Adrenal gland (tissue), 12 donors: ENCODE measurements around the gene RELN. TPM values are rescaled to one million over a fixed set of nuclear protein-coding genes. Genes with fewer than 3 reads are reported as not detected.

Source experiments
- DNase-seq, 7 donors: peaks; one replicate each; pipeline ENCODE4 v3.0.0-alpha.2; 2019 to 2020
- H3K27ac ChIP-seq, 5 donors: fragments of 200-600 bp; sonication (generic) in 4 of 5; 1 replicate in 3 of 5; 2 replicates in 2 of 5; pipeline versions ENCODE4 v1.5.1 to v1.8.0; 2016 to 2020; ENCODE audit warnings: mild to moderate bottlenecking in 1 of 5
- H3K27me3 ChIP-seq: fragments of 200-600 bp; 2 replicates; pipeline ENCODE4 v1.8.0; 2021
- H3K36me3 ChIP-seq, 2 donors: fragments of 200-600 bp; replicated peaks in 1 of 2; 1 replicate in 1 of 2; 2 replicates in 1 of 2; pipeline versions ENCODE4 v1.5.1 to v1.8.0; 2018 to 2022
- H3K4me1 ChIP-seq, 2 donors: fragments of 200-600 bp; replicated peaks in 1 of 2; 1 replicate in 1 of 2; 2 replicates in 1 of 2; pipeline versions ENCODE4 v1.5.1 to v1.8.0; 2018 to 2021
- H3K4me3 ChIP-seq, 4 donors: fragments of 200-600 bp; sonication (generic) in 3 of 4; one replicate each; pipeline ENCODE4 v1.5.1; 2016 to 2018
- H3K9me3 ChIP-seq, 3 donors: fragments of 200-600 bp; sonication (generic) in 1 of 3; replicated peaks in 1 of 3; 1 replicate in 2 of 3; 2 replicates in 1 of 3; pipeline versions ENCODE4 v1.5.1 to v1.8.0; 2016 to 2021
- CTCF ChIP-seq, 6 experiments: fragments of 450-650 bp in 4 of 6; fragments of 200-600 bp in 2 of 6; sonication (generic) in 1 of 6; IDR thresholded peaks; 1 replicate in 5 of 6; 2 replicates in 1 of 6; pipeline versions ENCODE4 v1.5.1 to v1.8.0; 2016 to 2021; ENCODE audit warnings: antibody characterized with exemption in 6 of 6, mild to moderate bottlenecking in 2 of 6, moderate library complexity in 1 of 6
- POLR2A ChIP-seq, 2 donors: fragments of 450-650 bp; IDR thresholded peaks; one replicate each; pipeline ENCODE4 v1.6.1; 2017; ENCODE audit warnings: antibody characterized with exemption in 2 of 2, mild to moderate bottlenecking in 2 of 2, moderate library complexity in 1 of 2
- WGBS, 4 donors: extraction: QIAGEN DNeasy Blood & Tissue Kit in 2 of 4; methylation state at CpG; one replicate each; pipeline versions ENCODE4 v1.1.5 to v1.1.7; 2013 to 2017; 5-methylcytosine and 5-hydroxymethylcytosine counted together
- intact Hi-C, 2 donors: fragments of 100-400 bp; cut with DNase I; formaldehyde crosslinking; loops; one replicate each; pipeline versions ENCODE4 v1.14.1 to v1.15.0; 2022 to 2023
- polyA plus RNA-seq, 3 donors: library from polyadenylated mRNA; stranded (reverse); fragments of 200-250 nt in 2 of 3; fragments of 350-450 nt in 1 of 3; fragmentation: Illumina TruSeq in 1 of 3; extraction: RNeasy Lipid Tissue Mini Kit (QIAGEN cat#74804) in 1 of 3; gene quantifications; one replicate each; pipeline ENCODE4 v1.2.3, GENCODE V29; 2013 to 2014
- total RNA-seq, 9 donors: library from RNA; depleted of rRNA in 4 of 9; stranded (reverse); fragments of >200 nt in 4 of 9; fragments of 120-200 nt in 1 of 9; fragmentation: NEBNext Ultra II Directional in 1 of 9; extraction: Animal tissue kit (Norgen Biotek cat#: 25700) in 1 of 9; gene quantifications; one replicate each; pipeline versions ENCODE4 v1.1.0 to v1.2.4, GENCODE V29; 2013 to 2023
- donor health status: healthy with polysubstance abuse.
- donor health status: Bipolar disorder and iron deficiency.
- donor health status: DM: yes; HTN: yes; CAD: no.
- donor health status: DM: no; HTN: no; CAD: no.
- donor health status: DM: no; HTN: no; CAD: no.
- donor health status: DM: yes; HTN: yes; CAD: no.

The RELN gene
- total and polyA plus RNA-seq, 12 donors, result 0.88 to 7.9 (median 2.3) TPM

- TF ChIP-seq CTCF (IDR thresholded peaks at IDR 0.05), result no peak
- no peak for TF ChIP-seq POLR2A (IDR thresholded peaks at IDR 0.05)
- Histone ChIP-seq H3K27me3 (no peaks in the 10 kb centered on the region), H3K4me1 (no peaks in the 10 kb centered on the region), H3K36me3 (no peaks in the 10 kb centered on the region), H3K4me3 (no peak overlapping the region), H3K9me3 (no peaks in the 10 kb centered on the region), H3K27ac (no peak overlapping the region)
- intact Hi-C loops, result no loop called here
- 85 to 90% (median 88%) methylated on average over 3 of the region's 3 CpGs for WGBS, 4 donors
- DNase-seq, result no peak
Observed at GRCh38 chr7:103941976-103942375, 47.5 kb downstream of the RELN start.

- Histone ChIP-seq H3K9me3 (no peaks in the 10 kb centered on the region), H3K4me1 (no peaks in the 10 kb centered on the region), H3K4me3 (no peak overlapping the region), H3K27ac (no peak overlapping the region), H3K27me3 (no peaks in the 10 kb centered on the region), H3K36me3 (no peaks in the 10 kb centered on the region)
- intact Hi-C loops, result no loop called here
- no peak for DNase-seq
- TF ChIP-seq POLR2A (IDR thresholded peaks at IDR 0.05), result no peak
- TF ChIP-seq CTCF (IDR thresholded peaks at IDR 0.05), result no peak
- 54 to 60% (median 57%) methylated on average over 6 of the region's 6 CpGs for WGBS, 4 donors
Observed at GRCh38 chr7:103940382-103941268, 48.8 kb downstream of the RELN start.

- TF ChIP-seq CTCF (IDR thresholded peaks at IDR 0.05) (no peak), POLR2A (IDR thresholded peaks at IDR 0.05) (no peak)
- no peak overlapping the region for H3K4me3 ChIP-seq
Observed at GRCh38 chr7:103937680-103938079, 51.8 kb downstream of the RELN start.

GRCh38 chr7:103936558-103936957 is 52.9 kb downstream of the RELN start:
- TF ChIP-seq POLR2A (IDR thresholded peaks at IDR 0.05), result no peak
- no peak for TF ChIP-seq CTCF (IDR thresholded peaks at IDR 0.05)
- DNase-seq, result no peak
- H3K4me3 ChIP-seq, result no peak overlapping the region
- no peak overlapping the region for H3K27ac ChIP-seq
- no peaks in the 10 kb centered on the region for H3K4me1 ChIP-seq
- WGBS, 4 donors, result 68 to 88% (median 85%) methylated on average over 2 of the region's 2 CpGs
- no peaks in the 10 kb centered on the region for H3K36me3 ChIP-seq
- intact Hi-C loops, result no loop called here
- no peaks in the 10 kb centered on the region for H3K9me3 ChIP-seq
- no peaks in the 10 kb centered on the region for H3K27me3 ChIP-seq

More at GRCh38 chr7:103937680-103938079, 51.8 kb downstream of the RELN start:
- DNase-seq, result no peak
- intact Hi-C loops, result no loop called here
- no peaks in the 10 kb centered on the region for H3K27me3 ChIP-seq
- no peaks in the 10 kb centered on the region for H3K4me1 ChIP-seq
- H3K27ac ChIP-seq, result no peak overlapping the region
- 73 to 88% (median 83%) methylated on average over 3 of the region's 3 CpGs for WGBS, 4 donors
- H3K9me3 ChIP-seq, result no peaks in the 10 kb centered on the region
- no peaks in the 10 kb centered on the region for H3K36me3 ChIP-seq
